ENCODE measurements around the gene LILRA6. TPM values are rescaled to one million over a fixed set of nuclear protein-coding genes. Genes with fewer than 3 reads are reported as not detected.

The LILRA6 gene
- total and polyA plus RNA-seq, 2 of the 13 experiments (the other 11 are each of a cell fraction or from before 2014, with no cell fraction given): not detected

DNA sequence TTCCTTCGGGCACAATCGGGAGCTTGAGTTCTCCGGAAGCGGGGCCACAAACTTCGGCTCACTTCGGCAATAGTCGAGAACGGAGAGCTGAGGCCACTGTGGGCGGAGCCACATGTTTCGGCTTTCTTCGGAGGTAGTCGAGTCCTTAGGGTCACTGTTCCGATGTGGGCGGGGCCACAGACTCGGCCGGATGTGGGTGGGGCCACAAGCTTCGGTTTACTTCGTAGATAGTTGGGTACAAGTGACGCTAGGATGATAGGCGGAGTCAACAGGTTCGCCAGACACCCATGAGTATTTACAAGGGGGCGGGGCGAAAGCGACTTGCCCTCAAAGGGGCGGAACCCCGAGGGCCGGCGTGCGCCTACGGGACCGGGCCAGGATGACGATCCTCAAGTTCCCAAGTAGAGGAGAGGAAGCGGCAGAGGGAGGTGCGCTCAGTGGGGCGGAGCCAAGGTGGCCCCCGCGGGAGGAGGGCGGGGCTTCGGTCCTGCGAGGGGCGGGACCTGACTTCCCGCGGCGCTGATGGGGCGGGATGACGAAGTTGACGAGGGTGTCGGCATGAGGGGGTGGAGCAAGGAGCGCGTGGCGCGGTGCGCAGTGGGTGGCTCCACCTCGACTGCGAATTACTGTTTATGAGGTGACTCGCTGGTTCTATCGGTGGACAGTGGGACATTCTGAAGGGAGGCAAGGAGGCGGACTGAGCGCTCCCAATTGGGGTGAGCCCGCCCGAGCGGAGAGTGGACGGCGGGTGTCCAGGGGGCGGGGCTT lies 52.7 kb downstream of the LILRA6 start (continued):
- TF ChIP-seq, protein P1, sequence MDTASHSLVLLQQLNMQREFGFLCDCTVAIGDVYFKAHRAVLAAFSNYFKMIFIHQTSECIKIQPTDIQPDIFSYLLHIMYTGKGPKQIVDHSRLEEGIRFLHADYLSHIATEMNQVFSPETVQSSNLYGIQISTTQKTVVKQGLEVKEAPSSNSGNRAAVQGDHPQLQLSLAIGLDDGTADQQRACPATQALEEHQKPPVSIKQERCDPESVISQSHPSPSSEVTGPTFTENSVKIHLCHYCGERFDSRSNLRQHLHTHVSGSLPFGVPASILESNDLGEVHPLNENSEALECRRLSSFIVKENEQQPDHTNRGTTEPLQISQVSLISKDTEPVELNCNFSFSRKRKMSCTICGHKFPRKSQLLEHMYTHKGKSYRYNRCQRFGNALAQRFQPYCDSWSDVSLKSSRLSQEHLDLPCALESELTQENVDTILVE (CRISPR knock-in tag; IDR thresholded peaks at IDR 0.05): 0 out of 2 replicates have a peak, but pooled peaks have one; percentile 11
- no peak for TF ChIP-seq SRSF1 (optimal IDR thresholded peaks at IDR 0.05; ENCODE audit: low read depth, low read length)
- TF ChIP-seq, protein P2, sequence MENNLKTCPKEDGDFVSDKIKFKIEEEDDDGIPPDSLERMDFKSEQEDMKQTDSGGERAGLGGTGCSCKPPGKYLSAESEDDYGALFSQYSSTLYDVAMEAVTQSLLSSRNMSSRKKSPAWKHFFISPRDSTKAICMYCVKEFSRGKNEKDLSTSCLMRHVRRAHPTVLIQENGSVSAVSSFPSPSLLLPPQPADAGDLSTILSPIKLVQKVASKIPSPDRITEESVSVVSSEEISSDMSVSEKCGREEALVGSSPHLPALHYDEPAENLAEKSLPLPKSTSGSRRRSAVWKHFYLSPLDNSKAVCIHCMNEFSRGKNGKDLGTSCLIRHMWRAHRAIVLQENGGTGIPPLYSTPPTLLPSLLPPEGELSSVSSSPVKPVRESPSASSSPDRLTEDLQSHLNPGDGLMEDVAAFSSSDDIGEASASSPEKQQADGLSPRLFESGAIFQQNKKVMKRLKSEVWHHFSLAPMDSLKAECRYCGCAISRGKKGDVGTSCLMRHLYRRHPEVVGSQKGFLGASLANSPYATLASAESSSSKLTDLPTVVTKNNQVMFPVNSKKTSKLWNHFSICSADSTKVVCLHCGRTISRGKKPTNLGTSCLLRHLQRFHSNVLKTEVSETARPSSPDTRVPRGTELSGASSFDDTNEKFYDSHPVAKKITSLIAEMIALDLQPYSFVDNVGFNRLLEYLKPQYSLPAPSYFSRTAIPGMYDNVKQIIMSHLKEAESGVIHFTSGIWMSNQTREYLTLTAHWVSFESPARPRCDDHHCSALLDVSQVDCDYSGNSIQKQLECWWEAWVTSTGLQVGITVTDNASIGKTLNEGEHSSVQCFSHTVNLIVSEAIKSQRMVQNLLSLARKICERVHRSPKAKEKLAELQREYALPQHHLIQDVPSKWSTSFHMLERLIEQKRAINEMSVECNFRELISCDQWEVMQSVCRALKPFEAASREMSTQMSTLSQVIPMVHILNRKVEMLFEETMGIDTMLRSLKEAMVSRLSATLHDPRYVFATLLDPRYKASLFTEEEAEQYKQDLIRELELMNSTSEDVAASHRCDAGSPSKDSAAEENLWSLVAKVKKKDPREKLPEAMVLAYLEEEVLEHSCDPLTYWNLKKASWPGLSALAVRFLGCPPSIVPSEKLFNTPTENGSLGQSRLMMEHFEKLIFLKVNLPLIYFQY (CRISPR knock-in tag; IDR thresholded peaks at IDR 0.05; ENCODE audit: borderline replicate concordance): 0 out of 2 replicates have a peak, but pooled peaks have one; percentile 20
- peak; percentile 72; the same call in 1 of the 2 replicates for TF ChIP-seq ZC3H4 (CRISPR knock-in tag; IDR thresholded peaks at IDR 0.05; ENCODE audit: borderline replicate concordance)
- TF ChIP-seq, protein P3, sequence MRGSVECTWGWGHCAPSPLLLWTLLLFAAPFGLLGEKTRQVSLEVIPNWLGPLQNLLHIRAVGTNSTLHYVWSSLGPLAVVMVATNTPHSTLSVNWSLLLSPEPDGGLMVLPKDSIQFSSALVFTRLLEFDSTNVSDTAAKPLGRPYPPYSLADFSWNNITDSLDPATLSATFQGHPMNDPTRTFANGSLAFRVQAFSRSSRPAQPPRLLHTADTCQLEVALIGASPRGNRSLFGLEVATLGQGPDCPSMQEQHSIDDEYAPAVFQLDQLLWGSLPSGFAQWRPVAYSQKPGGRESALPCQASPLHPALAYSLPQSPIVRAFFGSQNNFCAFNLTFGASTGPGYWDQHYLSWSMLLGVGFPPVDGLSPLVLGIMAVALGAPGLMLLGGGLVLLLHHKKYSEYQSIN (CRISPR knock-in tag; IDR thresholded peaks at IDR 0.05; ENCODE audit: borderline replicate concordance): no peak
- TF ChIP-seq ZNF546 (CRISPR knock-in tag; conservative IDR thresholded peaks at IDR 0.05): no peak
- no peak for TF ChIP-seq ZNF383 (CRISPR knock-in tag; IDR thresholded peaks at IDR 0.05; ENCODE audit: borderline replicate concordance)
- TF ChIP-seq, protein P4, sequence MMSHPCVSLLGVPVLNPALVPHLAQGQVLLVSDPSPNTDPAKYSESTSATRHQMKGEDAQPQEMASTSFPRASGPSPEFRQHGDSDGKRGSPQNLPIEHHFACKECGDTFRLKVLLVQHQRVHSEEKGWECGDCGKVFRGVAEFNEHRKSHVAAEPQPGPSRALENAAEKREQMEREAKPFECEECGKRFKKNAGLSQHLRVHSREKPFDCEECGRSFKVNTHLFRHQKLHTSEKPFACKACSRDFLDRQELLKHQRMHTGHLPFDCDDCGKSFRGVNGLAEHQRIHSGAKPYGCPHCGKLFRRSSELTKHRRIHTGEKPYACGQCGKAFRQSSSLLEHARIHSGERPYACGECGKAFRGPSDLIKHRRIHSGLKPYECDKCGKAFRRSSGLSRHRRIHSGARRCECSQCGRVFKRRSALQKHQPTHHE (CRISPR knock-in tag; IDR thresholded peaks at IDR 0.05; ENCODE audit: borderline replicate concordance): no peak
- TF ChIP-seq ETV6 (CRISPR knock-in tag; conservative IDR thresholded peaks at IDR 0.05): no peak
- no peak for TF ChIP-seq ZNF550 (CRISPR knock-in tag; IDR thresholded peaks at IDR 0.05; ENCODE audit: borderline replicate concordance)
- no peak for TF ChIP-seq KDM6A (CRISPR knock-in tag; IDR thresholded peaks at IDR 0.05; ENCODE audit: low read depth)
- TF ChIP-seq TSC22D2 (CRISPR knock-in tag; IDR thresholded peaks at IDR 0.05; ENCODE audit: borderline replicate concordance): no peak
- TF ChIP-seq KMT2A (CRISPR knock-in tag; IDR thresholded peaks at IDR 0.05): no peak
- TF ChIP-seq TOPORS (CRISPR knock-in tag; IDR thresholded peaks at IDR 0.05): no peak
- TF ChIP-seq, protein P5, sequence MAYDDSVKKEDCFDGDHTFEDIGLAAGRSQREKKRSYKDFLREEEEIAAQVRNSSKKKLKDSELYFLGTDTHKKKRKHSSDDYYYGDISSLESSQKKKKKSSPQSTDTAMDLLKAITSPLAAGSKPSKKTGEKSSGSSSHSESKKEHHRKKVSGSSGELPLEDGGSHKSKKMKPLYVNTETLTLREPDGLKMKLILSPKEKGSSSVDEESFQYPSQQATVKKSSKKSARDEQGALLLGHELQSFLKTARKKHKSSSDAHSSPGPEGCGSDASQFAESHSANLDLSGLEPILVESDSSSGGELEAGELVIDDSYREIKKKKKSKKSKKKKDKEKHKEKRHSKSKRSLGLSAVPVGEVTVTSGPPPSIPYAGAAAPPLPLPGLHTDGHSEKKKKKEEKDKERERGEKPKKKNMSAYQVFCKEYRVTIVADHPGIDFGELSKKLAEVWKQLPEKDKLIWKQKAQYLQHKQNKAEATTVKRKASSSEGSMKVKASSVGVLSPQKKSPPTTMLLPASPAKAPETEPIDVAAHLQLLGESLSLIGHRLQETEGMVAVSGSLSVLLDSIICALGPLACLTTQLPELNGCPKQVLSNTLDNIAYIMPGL (CRISPR knock-in tag; IDR thresholded peaks at IDR 0.05; ENCODE audit: borderline replicate concordance in 1 of 2, low read depth in 1 of 2): no peak
- TF ChIP-seq, protein P6, sequence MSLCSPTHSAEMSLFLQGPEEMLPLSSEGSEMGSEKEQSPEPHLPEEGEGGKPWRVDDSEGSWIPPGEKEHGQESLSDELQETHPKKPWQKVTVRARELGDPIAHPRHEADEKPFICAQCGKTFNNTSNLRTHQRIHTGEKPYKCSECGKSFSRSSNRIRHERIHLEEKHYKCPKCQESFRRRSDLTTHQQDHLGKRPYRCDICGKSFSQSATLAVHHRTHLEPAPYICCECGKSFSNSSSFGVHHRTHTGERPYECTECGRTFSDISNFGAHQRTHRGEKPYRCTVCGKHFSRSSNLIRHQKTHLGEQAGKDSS (CRISPR knock-in tag; IDR thresholded peaks at IDR 0.05; ENCODE audit: borderline replicate concordance, low read depth): no peak
- no peak for TF ChIP-seq SIX4 (CRISPR knock-in tag; IDR thresholded peaks at IDR 0.05)
- TF ChIP-seq DR1 (CRISPR knock-in tag; IDR thresholded peaks at IDR 0.05): no peak

Data from HepG2 (cell line).